ENCODE results near the gene NLGN3.
"Not testable (repeated sequence)": the region's sequence is repeated elsewhere in the genome, so short reads cannot be mapped to it uniquely, and the experiment has no call there.

Gene NLGN3

GRCh38 chrX:71174795-71175194, 30.2 kb downstream of the NLGN3 start:
- DNase-seq (ENCODE audit: low read depth), result no peak
- H3K4me3 ChIP-seq (ENCODE audit: control insufficient read depth, low read depth, low read length), result no peak overlapping the region
- TF ChIP-seq CTCF (IDR thresholded peaks at IDR 0.05; ENCODE audit: control insufficient read depth, insufficient read depth, low read depth, low read length, missing control alignments), result no peak

- DNase-seq (ENCODE audit: low read depth), result no peak
- H3K4me3 ChIP-seq (ENCODE audit: control insufficient read depth, low read depth, low read length), result no peak overlapping the region
- TF ChIP-seq CTCF (IDR thresholded peaks at IDR 0.05; ENCODE audit: control insufficient read depth, insufficient read depth, low read depth, low read length, missing control alignments), result no peak
Measured at GRCh38 chrX:71175531-71175930, 30.9 kb downstream of the NLGN3 start.

- no peak for DNase-seq (ENCODE audit: low read depth)
- no peak for TF ChIP-seq CTCF (IDR thresholded peaks at IDR 0.05; ENCODE audit: control insufficient read depth, insufficient read depth, low read depth, low read length, missing control alignments)
Measured at GRCh38 chrX:71177327-71177726, 32.7 kb downstream of the NLGN3 start.

GRCh38 chrX:71178908-71179307, 34.3 kb downstream of the NLGN3 start:
- no peak overlapping the region for H3K4me3 ChIP-seq (ENCODE audit: control insufficient read depth, low read depth, low read length)
- TF ChIP-seq CTCF (IDR thresholded peaks at IDR 0.05; ENCODE audit: control insufficient read depth, insufficient read depth, low read depth, low read length, missing control alignments), result peak; percentile 73
- DNase-seq (ENCODE audit: low read depth), result peak; percentile 16

More at GRCh38 chrX:71177327-71177726, 32.7 kb downstream of the NLGN3 start:
- H3K4me3 ChIP-seq (ENCODE audit: control insufficient read depth, low read depth, low read length), result no peak overlapping the region

GRCh38 chrX:71180579-71181265, 36.1 kb downstream of the NLGN3 start:
- H3K4me3 ChIP-seq (ENCODE audit: control insufficient read depth, low read depth, low read length), result not testable (repeated sequence)

GRCh38 chrX:71181558-71181909, 36.9 kb downstream of the NLGN3 start:
- peak overlapping the region; percentile 45 for H3K4me3 ChIP-seq (ENCODE audit: control insufficient read depth, low read depth, low read length)
- no peak for TF ChIP-seq CTCF (IDR thresholded peaks at IDR 0.05; ENCODE audit: control insufficient read depth, insufficient read depth, low read depth, low read length, missing control alignments)
- DNase-seq (ENCODE audit: low read depth), result no peak

More at GRCh38 chrX:71180579-71181265, 36.1 kb downstream of the NLGN3 start:
- DNase-seq (ENCODE audit: low read depth), result not testable (repeated sequence)

GRCh38 chrX:71181910-71182799, 37.5 kb downstream of the NLGN3 start:
- peak; percentile 92 for DNase-seq (ENCODE audit: low read depth)
- peak overlapping the region; percentile 45 for H3K4me3 ChIP-seq (ENCODE audit: control insufficient read depth, low read depth, low read length)
- no peak for TF ChIP-seq CTCF (IDR thresholded peaks at IDR 0.05; ENCODE audit: control insufficient read depth, insufficient read depth, low read depth, low read length, missing control alignments)

Measured in AG09309 (cell line).